ENCODE measurements around the gene PRKCE. TPM values are rescaled to one million over a fixed set of nuclear protein-coding genes. Genes with fewer than 3 reads are reported as not detected.

PRKCE gene
- total RNA-seq, 1 donor from 2014 or later: 85.0 TPM

- H3K4me3 ChIP-seq: no peak overlapping the region
- intact Hi-C loops (cut with DNase I): no loop called here
- ATAC-seq (no peak), DNase-seq (no peak)
- H3K36me3 ChIP-seq: peaks cover 7% of the 10 kb centered on the region
- no peaks in the 10 kb centered on the region for H3K9me3 ChIP-seq
- TF ChIP-seq, protein P1, sequence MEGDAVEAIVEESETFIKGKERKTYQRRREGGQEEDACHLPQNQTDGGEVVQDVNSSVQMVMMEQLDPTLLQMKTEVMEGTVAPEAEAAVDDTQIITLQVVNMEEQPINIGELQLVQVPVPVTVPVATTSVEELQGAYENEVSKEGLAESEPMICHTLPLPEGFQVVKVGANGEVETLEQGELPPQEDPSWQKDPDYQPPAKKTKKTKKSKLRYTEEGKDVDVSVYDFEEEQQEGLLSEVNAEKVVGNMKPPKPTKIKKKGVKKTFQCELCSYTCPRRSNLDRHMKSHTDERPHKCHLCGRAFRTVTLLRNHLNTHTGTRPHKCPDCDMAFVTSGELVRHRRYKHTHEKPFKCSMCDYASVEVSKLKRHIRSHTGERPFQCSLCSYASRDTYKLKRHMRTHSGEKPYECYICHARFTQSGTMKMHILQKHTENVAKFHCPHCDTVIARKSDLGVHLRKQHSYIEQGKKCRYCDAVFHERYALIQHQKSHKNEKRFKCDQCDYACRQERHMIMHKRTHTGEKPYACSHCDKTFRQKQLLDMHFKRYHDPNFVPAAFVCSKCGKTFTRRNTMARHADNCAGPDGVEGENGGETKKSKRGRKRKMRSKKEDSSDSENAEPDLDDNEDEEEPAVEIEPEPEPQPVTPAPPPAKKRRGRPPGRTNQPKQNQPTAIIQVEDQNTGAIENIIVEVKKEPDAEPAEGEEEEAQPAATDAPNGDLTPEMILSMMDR (IDR thresholded peaks at IDR 0.05): no peak
- no peaks in the 10 kb centered on the region for H3K27me3 ChIP-seq (ENCODE audit: low read depth)
- H3K4me1 ChIP-seq: peaks cover 37% of the 10 kb centered on the region
- peak overlapping the region; percentile 63 for H3K27ac ChIP-seq
Measured at GRCh38 chr2:46180189-46180588, 528.7 kb downstream of the PRKCE start.

GRCh38 chr2:46181306-46181705 lies 529.8 kb downstream of the PRKCE start:
- Histone ChIP-seq H3K27ac (peak overlapping the region; percentile 51), H3K4me1 (peaks cover 34% of the 10 kb centered on the region), H3K9me3 (no peaks in the 10 kb centered on the region), H3K27me3 (ENCODE audit: low read depth) (no peaks in the 10 kb centered on the region), H3K4me3 (no peak overlapping the region), H3K36me3 (peaks cover 17% of the 10 kb centered on the region)
- DNase-seq (no peak), ATAC-seq (no peak)
- intact Hi-C loops (cut with DNase I): no loop called here
- TF ChIP-seq, protein P1 (IDR thresholded peaks at IDR 0.05): no peak

DNA sequence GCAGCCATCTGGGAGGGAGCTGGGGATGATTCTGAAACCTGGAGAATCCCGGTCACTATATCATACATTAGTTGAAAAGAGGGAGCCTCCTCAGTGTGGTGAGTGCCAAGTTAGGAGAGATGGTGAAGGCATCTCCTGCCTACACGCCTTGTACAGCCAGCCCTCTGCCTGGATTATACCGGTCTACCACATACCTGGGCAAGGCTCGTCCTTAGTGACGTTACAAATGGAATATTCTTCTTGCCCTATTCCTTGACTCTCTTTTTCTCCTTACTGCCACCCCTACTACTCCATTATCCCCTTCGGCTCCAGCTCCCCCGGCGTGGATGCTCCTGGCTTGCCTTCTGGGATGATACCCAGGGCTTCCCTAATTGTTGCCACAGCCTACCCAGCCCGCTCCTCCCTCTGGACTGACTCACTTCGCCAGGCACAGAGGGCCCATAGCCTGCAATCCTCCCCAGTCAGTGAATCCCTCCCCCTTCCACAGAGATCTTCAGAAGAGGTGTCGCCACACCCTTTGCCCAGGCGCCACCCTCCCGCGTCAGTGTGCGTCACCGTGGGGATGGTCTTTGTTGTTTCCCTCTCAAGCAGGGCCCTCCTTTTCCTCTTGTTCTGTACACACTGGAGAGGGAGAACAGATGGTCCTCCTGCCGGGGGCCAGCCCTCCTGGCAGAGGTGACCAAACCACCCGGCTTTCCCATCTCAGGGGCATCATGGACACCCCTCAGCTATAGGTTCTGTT lies 530.5 kb downstream of the PRKCE start:
- Histone ChIP-seq H3K27ac (peak overlapping the region; percentile 51), H3K27me3 (ENCODE audit: low read depth) (no peaks in the 10 kb centered on the region), H3K9me3 (no peaks in the 10 kb centered on the region), H3K4me1 (peaks cover 36% of the 10 kb centered on the region), H3K36me3 (peaks cover 17% of the 10 kb centered on the region), H3K4me3 (no peak overlapping the region)
- DNase-seq (no peak), ATAC-seq (peak; percentile 36 to 37)
- TF ChIP-seq, protein P1 (IDR thresholded peaks at IDR 0.05): no peak
- intact Hi-C loops (cut with DNase I): no loop called here

- H3K4me3 ChIP-seq: no peak overlapping the region
- no peak overlapping the region for H3K27ac ChIP-seq
- TF ChIP-seq, protein P1 (IDR thresholded peaks at IDR 0.05): no peak
- no peaks in the 10 kb centered on the region for H3K27me3 ChIP-seq (ENCODE audit: low read depth)
- DNase-seq (no peak), ATAC-seq (no peak)
- no peaks in the 10 kb centered on the region for H3K9me3 ChIP-seq
- H3K4me1 ChIP-seq: peaks cover 51% of the 10 kb centered on the region
- H3K36me3 ChIP-seq: peaks cover 17% of the 10 kb centered on the region
- intact Hi-C loops (cut with DNase I): no loop called here
Measured at GRCh38 chr2:46183426-46183825, 532.0 kb downstream of the PRKCE start.

GRCh38 chr2:46184794-46185583 lies 533.5 kb downstream of the PRKCE start:
- Histone ChIP-seq H3K9me3 (no peaks in the 10 kb centered on the region), H3K4me1 (peaks cover 41% of the 10 kb centered on the region), H3K27me3 (ENCODE audit: low read depth) (no peaks in the 10 kb centered on the region), H3K4me3 (no peak overlapping the region), H3K36me3 (peaks cover 17% of the 10 kb centered on the region), H3K27ac (no peak overlapping the region)
- TF ChIP-seq, protein P1 (IDR thresholded peaks at IDR 0.05): no peak
- ATAC-seq (no peak), DNase-seq (no peak)
- intact Hi-C loops (cut with DNase I): no loop called here
